Keratinocyte (primary cell): Measurements from ENCODE around the gene LMBR1. TPM values are rescaled to one million over a fixed set of nuclear protein-coding genes. Genes with fewer than 3 reads are reported as not detected.
A peak's percentile ranks its signal among the peaks of the same experiment; 100 is the strongest.

ENCODE experiments used
- DNase-seq: peaks from one replicate; pipeline ENCODE4 v3.0.0-alpha.2; 2011; ENCODE audit warnings: low read depth, missing footprints, low spot score
- FAIRE-seq: peaks from 2 replicates; lab custom pipeline; 2011; peaks lifted over from hg19 to GRCh38; lab: Jason Lieb, UNC
- H2AFZ ChIP-seq: 2 replicates; pipeline ENCODE4 v1.6.0; 2012; ENCODE audit warnings: low read length, control low read depth, inconsistent platforms; ENCODE audit not compliant: control insufficient read depth
- H3K27ac ChIP-seq: 2 replicates; pipeline ENCODE4 v1.5.1; 2011; ENCODE audit warnings: low read length; ENCODE audit not compliant: control insufficient read depth, insufficient read depth
- H3K27me3 ChIP-seq: 3 replicates; pipeline ENCODE4 v1.6.0; 2011; ENCODE audit warnings: low read length; ENCODE audit not compliant: control insufficient read depth, insufficient read depth; ENCODE audit errors: extremely low read depth
- H3K36me3 ChIP-seq, 2 experiments: 2 replicates in 1 of 2; 3 replicates in 1 of 2; pipeline ENCODE4 v1.5.1; 2011; ENCODE audit warnings: low read length in 2 of 2, mild to moderate bottlenecking in 1 of 2; ENCODE audit not compliant: control insufficient read depth in 2 of 2, insufficient read depth in 2 of 2; ENCODE audit errors: extremely low read depth in 1 of 2
- H3K4me1 ChIP-seq: 3 replicates; pipeline ENCODE4 v1.5.1; 2011; ENCODE audit warnings: low read length; ENCODE audit not compliant: control insufficient read depth, insufficient read depth; ENCODE audit errors: extremely low read depth
- H3K4me2 ChIP-seq: 3 replicates; pipeline ENCODE4 v1.6.0; 2011; ENCODE audit warnings: low read depth, low read length; ENCODE audit not compliant: control insufficient read depth, insufficient read depth; ENCODE audit errors: extremely low read depth
- H3K4me3 ChIP-seq, 3 experiments: fragments of 200-600 bp in 1 of 3; sonication (generic) in 1 of 3; 2 replicates in 2 of 3; 3 replicates in 1 of 3; pipeline ENCODE4 v1.5.1; 2011 to 2016; ENCODE audit warnings: low read length in 3 of 3, mild to moderate bottlenecking in 3 of 3, control low read depth in 2 of 3, inconsistent platforms in 1 of 3, low read depth in 1 of 3, mixed read lengths in 1 of 3, mixed run types in 1 of 3, moderate library complexity in 1 of 3; ENCODE audit not compliant: control insufficient read depth in 2 of 3, insufficient read depth in 2 of 3; ENCODE audit errors: extremely low read depth in 1 of 3
- H3K79me2 ChIP-seq: 2 replicates; pipeline ENCODE4 v1.6.0; 2012; ENCODE audit warnings: low read length; ENCODE audit not compliant: control insufficient read depth, insufficient read depth
- H3K9ac ChIP-seq: 3 replicates; pipeline ENCODE4 v1.6.0; 2011; ENCODE audit warnings: low read length; ENCODE audit not compliant: control insufficient read depth, insufficient read depth; ENCODE audit errors: extremely low read depth
- H3K9me1 ChIP-seq: 3 replicates; pipeline ENCODE4 v1.6.0; 2011; ENCODE audit warnings: low read length; ENCODE audit not compliant: control insufficient read depth, insufficient read depth; ENCODE audit errors: extremely low read depth
- H3K9me3 ChIP-seq: 2 replicates; pipeline ENCODE4 v1.5.1; 2012; ENCODE audit warnings: low read depth, low read length; ENCODE audit not compliant: control insufficient read depth
- H4K20me1 ChIP-seq: 3 replicates; pipeline ENCODE4 v1.6.0; 2011; ENCODE audit warnings: low read length; ENCODE audit not compliant: control insufficient read depth, insufficient read depth; ENCODE audit errors: extremely low read depth
- CTCF ChIP-seq, 3 experiments: IDR thresholded peaks in 1 of 3; conservative IDR thresholded peaks in 1 of 3; optimal IDR thresholded peaks in 1 of 3; 2 replicates in 2 of 3; 3 replicates in 1 of 3; pipeline versions ENCODE3 to v1.5.1; 2011; ENCODE audit warnings: low read length in 3 of 3, mild to moderate bottlenecking in 3 of 3, moderate library complexity in 2 of 3, control low read depth in 1 of 3, inconsistent platforms in 1 of 3; ENCODE audit not compliant: insufficient read depth in 2 of 3; ENCODE audit errors: extremely low read depth in 1 of 3
- EZH2 ChIP-seq: IDR thresholded peaks from one replicate; pipeline ENCODE4 v1.6.1; 2012; ENCODE audit warnings: inconsistent platforms, mild to moderate bottlenecking, low read length, moderate library complexity
- dilution Hi-C: fragments of 300-500 bp; cut with MboI; formaldehyde crosslinking; loops from one replicate; pipeline ENCODE4 v1.7.0; 2020; ENCODE audit warnings: low sequenced_read_pairs; ENCODE audit not compliant: extremely low pct_ligation_motif_present
- polyA plus RNA-seq, 5 experiments: library from polyadenylated mRNA; depleted of rRNA in 3 of 5; stranded (reverse) in 3 of 5; stranded (forward) in 1 of 5; unstranded in 1 of 5; fragments of >200 nt; gene quantifications; 1 replicate in 1 of 5; 2 replicates in 3 of 5; 3 replicates in 1 of 5; pipeline versions ENCODE4 v1.2.1 to v1.2.3, GENCODE V29; 2011 to 2012; ENCODE audit warnings: missing spikeins in 2 of 5, low read depth in 1 of 5, low replicate concordance in 1 of 5

The LMBR1 gene
- polyA plus RNA-seq, 1 donor (not counting 4 experiments of a cell fraction or from before 2014, with no cell fraction given): 30.2 TPM

DNA sequence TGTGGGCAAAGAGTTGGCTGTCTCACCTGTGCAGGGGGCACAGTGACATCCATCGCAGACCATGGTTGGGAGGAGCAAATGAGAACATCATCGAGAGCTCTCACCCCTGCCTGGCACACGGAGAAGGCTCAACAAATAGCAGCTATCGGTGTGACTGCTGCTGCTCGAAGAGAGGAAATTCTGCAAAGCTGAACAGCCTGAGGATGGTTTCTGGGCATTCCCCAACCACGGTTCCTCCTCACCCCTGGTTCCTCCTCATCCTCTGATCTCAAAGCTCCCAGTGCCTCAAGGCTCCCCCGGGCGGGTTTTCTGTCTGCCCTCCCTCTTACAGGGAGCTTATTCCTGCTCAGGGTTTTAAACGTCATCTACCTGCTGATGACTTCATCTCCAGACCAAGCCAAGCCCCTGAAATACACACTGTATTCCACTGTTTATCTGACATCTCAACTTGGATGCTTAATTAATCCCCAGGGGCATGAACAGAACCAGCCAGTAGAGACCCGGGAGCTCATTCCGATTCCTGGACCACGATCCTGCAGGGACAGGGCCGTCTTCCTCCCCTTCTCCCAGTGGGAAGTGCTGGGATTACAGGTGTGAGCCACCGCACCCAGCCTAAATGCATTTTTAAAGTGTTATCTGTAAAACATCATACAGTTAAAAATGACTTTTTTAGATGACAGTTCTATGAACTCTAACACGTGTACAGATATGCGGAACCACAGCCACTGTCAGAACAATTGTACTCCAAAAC lies 37.0 kb upstream of the LMBR1 start:
- Histone ChIP-seq H3K9me1 (no peaks in the 10 kb centered on the region), H4K20me1 (no peaks in the 10 kb centered on the region), H3K27ac (no peak overlapping the region), H3K36me3 (no peaks in the 10 kb centered on the region), H3K27me3 (peaks cover 5% of the 10 kb centered on the region), H3K9me3 (no peaks in the 10 kb centered on the region), H3K4me1 (peaks cover 10% of the 10 kb centered on the region), H2AFZ (no peak overlapping the region), H3K9ac (no peak overlapping the region), H3K4me2 (no peak overlapping the region), H3K79me2 (no peaks in the 10 kb centered on the region), H3K4me3 (no peak overlapping the region)
- TF ChIP-seq EZH2 (no peak), CTCF (optimal IDR thresholded peaks at IDR 0.05 in 1 of 3, IDR thresholded peaks at IDR 0.05 in 1 of 3, conservative IDR thresholded peaks at IDR 0.05 in 1 of 3; ENCODE audit: extremely low read depth in 1 of 3, insufficient read depth in 2 of 3, low read length in 3 of 3) (peak in 2 of 3 experiments; percentile 2 to 11)
- DNase-seq (no peak), FAIRE-seq (no peak)
- dilution Hi-C loops: no loop called here

- Histone ChIP-seq H3K4me3 (no peak overlapping the region), H3K4me1 (peaks cover 10% of the 10 kb centered on the region), H3K9me1 (no peaks in the 10 kb centered on the region), H2AFZ (no peak overlapping the region), H3K9me3 (no peaks in the 10 kb centered on the region), H3K79me2 (no peaks in the 10 kb centered on the region), H3K27me3 (peaks cover 5% of the 10 kb centered on the region), H3K9ac (no peak overlapping the region), H3K27ac (no peak overlapping the region), H3K36me3 (no peaks in the 10 kb centered on the region), H3K4me2 (no peak overlapping the region), H4K20me1 (no peaks in the 10 kb centered on the region)
- DNase-seq (no peak), FAIRE-seq (no peak)
- dilution Hi-C loops: no loop called here
- TF ChIP-seq EZH2 (no peak), CTCF (optimal IDR thresholded peaks at IDR 0.05 in 1 of 3, IDR thresholded peaks at IDR 0.05 in 1 of 3, conservative IDR thresholded peaks at IDR 0.05 in 1 of 3; ENCODE audit: extremely low read depth in 1 of 3, insufficient read depth in 2 of 3, low read length in 3 of 3) (no peak)
Observed at GRCh38 chr7:156928406-156928747, 35.4 kb upstream of the LMBR1 start.
